Measurements from ENCODE around the gene PIN1. TPM values are rescaled to one million over a fixed set of nuclear protein-coding genes. Genes with fewer than 3 reads are reported as not detected.

The PIN1 gene
- total RNA-seq, 2 donors from 2014 or later = 76.5 to 79.4 TPM

- peaks cover 33% of the 10 kb centered on the region for H3K36me3 ChIP-seq
- H3K4me3 ChIP-seq = no peak overlapping the region
- TF ChIP-seq CTCF (IDR thresholded peaks at IDR 0.05) = no peak
- H3K4me1 ChIP-seq (ENCODE audit: control insufficient read depth in 1 of 2, low read depth in 2 of 2) = no peaks in the 10 kb centered on the region
- H3K27me3 ChIP-seq (replicated peaks; ENCODE audit: insufficient read depth) = no peaks in the 10 kb centered on the region
- no peak for ATAC-seq (ENCODE audit: insufficient number of reproducible peaks, low FRiP score, low read depth)
- H3K27ac ChIP-seq = no peak overlapping the region
- no peak for DNase-seq (ENCODE audit: low spot score)
- no peaks in the 10 kb centered on the region for H3K9me3 ChIP-seq
Measured at GRCh38 chr19:9808855-9809824, 26.0 kb upstream of the PIN1 start.

- Histone ChIP-seq H3K9me3 (no peaks in the 10 kb centered on the region), H3K36me3 (peaks cover 36% of the 10 kb centered on the region), H3K4me3 (no peak overlapping the region), H3K27ac (no peak overlapping the region), H3K27me3 (replicated peaks; ENCODE audit: insufficient read depth) (no peaks in the 10 kb centered on the region), H3K4me1 (ENCODE audit: control insufficient read depth in 1 of 2, low read depth in 2 of 2) (no peaks in the 10 kb centered on the region)
- DNase-seq (ENCODE audit: low spot score) = no peak
- TF ChIP-seq CTCF (IDR thresholded peaks at IDR 0.05) = no peak
- no peak for ATAC-seq (ENCODE audit: insufficient number of reproducible peaks, low FRiP score, low read depth)
Measured at GRCh38 chr19:9811139-9811538, 24.0 kb upstream of the PIN1 start.

- ATAC-seq (ENCODE audit: insufficient number of reproducible peaks, low FRiP score, low read depth) (no peak), DNase-seq (ENCODE audit: low spot score) (no peak)
- Histone ChIP-seq H3K4me1 (ENCODE audit: control insufficient read depth in 1 of 2, low read depth in 2 of 2) (peaks cover 4 to 25% of the 10 kb centered on the region in 2 donors), H3K9me3 (no peaks in the 10 kb centered on the region), H3K4me3 (peak overlapping the region; percentile 99), H3K27ac (peak overlapping the region; percentile 90 to 99), H3K27me3 (replicated peaks; ENCODE audit: insufficient read depth) (no peaks in the 10 kb centered on the region), H3K36me3 (peaks cover 7% of the 10 kb centered on the region)
- no peak for TF ChIP-seq CTCF (IDR thresholded peaks at IDR 0.05)
Measured at GRCh38 chr19:9818175-9818733, 16.9 kb upstream of the PIN1 start.

- Histone ChIP-seq H3K4me1 (ENCODE audit: control insufficient read depth in 1 of 2, low read depth in 2 of 2) (peaks cover 4 to 25% of the 10 kb centered on the region in 2 donors), H3K36me3 (peaks cover 2% of the 10 kb centered on the region)
Measured at GRCh38 chr19:9818734-9819595, 16.2 kb upstream of the PIN1 start, which contains the start of gene FBXL12. FBXL12 (minus strand) TSS chr19:9819079; CDS start chr19:9818813, 266 bp downstream.

More at GRCh38 chr19:9818734-9819595, 16.2 kb upstream of the PIN1 start, which contains the start of gene FBXL12:
- Histone ChIP-seq H3K4me3 (peak within 1 kb of the TSS; percentile 99), H3K9me3 (no peaks in the 10 kb centered on the region), H3K27ac (peak within 1 kb of the TSS; percentile 90 to 99), H3K27me3 (replicated peaks; ENCODE audit: insufficient read depth) (no peaks in the 10 kb centered on the region)
- no peak for TF ChIP-seq CTCF (IDR thresholded peaks at IDR 0.05)
- DNase-seq (ENCODE audit: low spot score) (peak; percentile 100), ATAC-seq (ENCODE audit: insufficient number of reproducible peaks, low FRiP score, low read depth) (peak; percentile 92)

Data from thoracic aorta (tissue), 2 donors.